GM18861 (cell line): ENCODE results near the gene KCTD21.

Source experiments
- ATAC-seq: cut with Tn5 transposase; IDR thresholded peaks from one replicate; pipeline ENCODE4 v1.9.1; 2021; ENCODE audit not compliant: unreplicated experiment

Gene KCTD21

DNA sequence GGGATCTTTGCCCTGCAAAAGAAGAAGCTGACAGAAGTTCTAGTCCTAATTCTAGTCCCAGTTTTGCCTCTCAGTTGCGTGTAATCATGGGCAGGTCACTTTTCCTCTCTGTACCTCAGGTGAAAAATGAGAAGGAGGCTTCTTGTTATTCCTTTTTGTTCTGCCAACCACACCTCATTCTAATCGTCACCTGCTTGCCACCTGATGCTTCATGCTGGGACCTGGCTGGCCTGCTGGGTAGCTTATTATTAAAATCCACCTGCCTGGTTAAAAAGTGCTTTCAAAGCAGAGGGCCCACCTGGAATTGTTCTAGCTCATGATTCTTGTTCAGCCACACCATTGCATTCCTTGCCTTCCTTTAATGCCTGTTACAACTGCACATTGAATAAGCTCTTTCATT is 40.6 kb downstream of the KCTD21 start:
- no peak for ATAC-seq

DNA sequence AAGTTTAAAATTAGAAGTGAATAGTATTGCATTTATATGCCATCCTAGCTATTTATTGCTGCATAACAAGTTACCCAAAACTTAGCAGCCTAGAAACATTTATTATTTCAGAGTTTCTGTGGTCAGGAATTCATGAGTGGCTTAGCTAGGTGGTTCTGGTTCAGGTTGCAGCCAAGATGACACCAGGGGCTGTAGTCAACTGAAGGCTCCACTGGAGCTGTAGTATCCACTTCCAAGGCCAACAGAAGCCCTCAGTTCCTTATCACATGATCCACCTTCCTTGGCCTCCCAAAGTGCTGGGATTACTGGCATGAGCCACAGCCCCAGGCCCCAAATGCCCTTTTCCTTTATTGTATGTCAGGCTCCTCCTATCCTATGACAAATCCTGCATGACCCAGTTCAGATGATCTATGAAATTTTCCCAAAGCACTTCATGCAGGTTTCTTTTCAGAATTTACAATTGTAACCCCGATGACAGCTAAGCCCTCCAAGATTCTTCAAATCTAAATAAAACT is 42.9 kb downstream of the KCTD21 start:
- no peak for ATAC-seq

DNA sequence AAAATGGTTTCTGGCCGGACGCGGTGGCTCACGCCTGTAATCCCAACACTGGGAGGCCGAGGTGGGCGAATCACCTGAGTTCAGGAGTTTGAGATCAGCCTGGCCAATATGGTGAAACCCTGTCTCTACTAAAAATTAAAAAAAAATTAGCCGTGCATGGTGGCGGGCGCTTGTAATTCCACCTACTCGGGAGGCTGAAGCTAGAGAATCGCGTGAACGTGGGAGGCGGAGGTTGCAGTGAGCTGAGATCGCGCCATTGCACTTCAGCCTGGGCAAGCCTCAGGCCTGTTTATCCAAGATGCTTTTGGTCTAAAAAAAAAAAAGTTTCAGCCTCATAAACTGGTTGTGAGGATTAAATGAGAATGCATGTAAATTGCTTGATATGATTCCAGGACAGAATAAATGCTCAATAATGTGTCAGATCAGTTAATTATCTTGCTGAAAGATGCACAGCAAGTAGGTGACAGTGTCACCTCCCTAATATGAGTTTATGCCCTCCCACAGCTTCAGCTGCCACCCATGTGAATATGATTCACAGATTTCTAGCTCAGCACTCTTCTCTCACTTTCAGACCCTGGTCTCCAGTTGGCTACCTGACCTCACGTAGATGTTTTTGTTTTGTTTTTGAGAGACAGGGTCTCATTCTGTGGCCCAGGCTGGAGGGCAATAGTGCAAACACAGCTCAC is 47.9 kb downstream of the KCTD21 start:
- no peak for ATAC-seq

DNA sequence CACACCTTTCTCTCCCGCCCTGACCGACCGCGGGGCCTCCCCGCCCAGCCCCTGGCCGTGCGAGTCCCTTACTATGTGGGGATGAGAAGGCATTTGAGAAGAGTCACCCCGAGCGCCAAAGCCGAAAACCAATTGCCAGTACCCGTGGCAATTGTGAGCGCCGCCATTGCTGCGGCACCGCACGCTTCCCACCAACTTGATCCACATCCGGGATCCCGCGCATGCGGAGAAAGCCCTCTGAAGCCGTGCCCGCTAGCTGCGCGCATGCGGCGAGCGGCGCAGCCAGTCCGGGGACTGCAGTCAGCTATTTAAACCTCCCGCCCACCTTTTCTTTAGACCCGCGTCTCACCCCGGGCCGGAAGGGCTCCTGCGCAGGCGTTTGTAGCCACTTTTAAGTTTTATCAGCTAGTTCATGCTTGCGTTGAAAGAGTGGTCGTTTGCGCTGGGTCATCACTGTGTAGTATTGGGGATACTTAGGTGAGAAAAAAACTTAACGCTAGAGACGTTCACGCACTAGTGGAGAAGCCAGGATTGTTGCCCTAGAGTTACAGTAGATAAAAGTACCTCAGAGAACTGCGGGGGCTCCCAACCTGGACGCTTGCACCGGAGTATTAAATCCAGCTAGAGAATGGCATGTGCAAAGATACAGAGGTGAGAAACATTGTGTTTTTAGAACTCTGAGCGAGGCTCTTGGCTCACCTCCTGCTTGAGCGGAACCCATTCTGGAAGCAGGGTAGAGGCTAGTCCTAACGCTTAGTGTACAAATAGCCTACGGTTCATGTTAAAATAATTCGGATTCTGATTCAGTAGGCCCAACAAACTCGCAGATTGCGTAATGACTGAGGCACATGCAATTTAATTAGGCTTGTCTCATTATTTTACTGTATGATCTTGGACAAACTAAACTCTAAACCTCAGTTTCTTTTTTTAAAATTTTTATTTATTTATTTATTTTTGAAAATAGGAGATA is 48.7 kb downstream of the KCTD21 start, which contains the start of gene ALG8:
Gene ALG8 (minus strand): TSS at position 205 of the 970 bp plus-strand sequence. CDS start 38 bp downstream, at position 167.
- peak; percentile 93 for ATAC-seq

DNA sequence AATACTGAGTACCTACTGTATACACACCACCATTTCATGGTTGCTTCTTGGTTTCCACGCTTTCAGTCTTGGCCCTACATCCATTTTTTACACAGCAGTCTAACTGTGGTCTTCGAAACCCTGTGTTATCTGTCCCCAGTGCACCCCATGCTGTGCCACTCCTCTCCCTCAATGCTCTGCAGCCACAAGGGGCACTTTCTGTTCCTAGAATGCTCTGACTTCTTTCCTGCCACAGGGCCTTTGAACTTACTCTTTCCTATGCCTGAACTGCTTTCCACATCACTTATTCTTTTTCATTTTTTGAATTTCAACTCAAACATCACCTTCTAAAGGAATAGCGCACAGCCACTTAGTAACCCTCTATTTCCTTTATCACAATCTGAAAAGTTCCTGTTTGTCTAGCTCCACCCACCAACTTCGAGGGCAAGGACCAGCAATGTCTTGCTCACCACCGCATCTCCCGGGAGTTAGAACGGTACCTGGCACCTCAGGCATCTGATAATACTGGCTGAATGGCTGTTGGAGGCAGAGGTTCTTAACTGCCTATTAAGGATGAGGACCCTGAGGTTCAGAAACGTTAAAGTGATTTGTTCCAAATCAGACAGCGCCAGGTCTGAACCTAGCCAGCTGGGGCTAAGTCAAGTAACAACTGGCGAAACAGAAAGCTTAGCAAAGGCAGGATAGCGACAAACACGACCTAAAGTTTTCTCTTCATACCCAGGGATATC is 49.6 kb downstream of the KCTD21 start:
- no peak for ATAC-seq

DNA sequence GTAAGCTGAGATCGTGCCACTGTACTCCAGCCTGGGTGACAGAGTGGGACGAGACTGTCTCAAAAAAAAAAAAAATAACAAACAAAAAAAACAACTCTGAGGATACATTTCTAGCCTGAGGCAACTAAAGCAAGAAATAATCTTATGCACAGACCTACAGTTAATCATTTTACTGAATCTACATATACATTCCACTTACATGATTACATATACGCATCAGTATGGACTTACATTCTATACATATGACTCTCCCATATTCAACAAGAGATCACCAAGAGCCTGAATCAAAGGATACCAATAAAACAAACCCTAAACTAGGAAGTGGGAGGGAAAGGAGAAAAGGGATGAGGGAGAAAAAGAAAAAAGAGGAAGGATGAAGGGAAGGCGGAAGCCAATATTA is 50.1 kb downstream of the KCTD21 start:
- ATAC-seq: no peak

DNA sequence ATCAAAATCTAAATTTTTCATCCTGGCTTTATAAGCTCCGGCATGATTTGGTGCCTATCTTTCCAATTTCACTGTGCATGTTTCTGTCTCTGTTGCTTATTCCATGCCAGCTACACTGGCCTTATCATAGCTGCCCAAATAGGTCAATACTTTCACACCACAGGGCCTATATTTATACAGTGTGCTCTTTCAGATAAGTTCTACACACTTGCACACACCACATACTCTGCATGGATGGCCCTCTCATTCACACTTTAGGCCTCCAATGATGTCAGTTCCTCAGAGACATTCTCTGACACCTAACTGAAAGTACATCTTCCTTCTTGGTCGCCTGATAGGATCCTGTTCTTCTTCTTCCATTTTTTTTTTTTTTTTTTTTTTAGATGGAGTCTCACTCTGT is 56.0 kb downstream of the KCTD21 start:
- ATAC-seq: no peak

DNA sequence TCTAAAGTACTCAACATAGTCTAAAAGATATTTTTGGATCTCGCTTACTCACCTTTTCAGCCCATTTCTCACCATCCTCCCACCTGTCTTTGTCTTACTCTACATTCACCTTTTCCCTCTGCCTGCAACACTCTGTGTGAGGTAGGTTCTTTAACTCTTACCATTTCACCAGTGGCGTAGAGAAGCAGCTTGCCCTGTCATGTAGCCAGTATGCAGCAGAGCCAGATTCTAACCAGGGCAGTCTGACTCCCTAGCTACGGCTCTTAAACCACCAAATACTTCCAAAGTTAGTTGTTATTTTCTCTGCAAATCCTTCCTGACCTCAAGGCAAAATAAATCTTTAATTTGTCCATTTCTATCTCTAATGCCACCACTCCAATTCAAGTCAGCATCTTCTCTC is 56.5 kb downstream of the KCTD21 start:
- no peak for ATAC-seq

DNA sequence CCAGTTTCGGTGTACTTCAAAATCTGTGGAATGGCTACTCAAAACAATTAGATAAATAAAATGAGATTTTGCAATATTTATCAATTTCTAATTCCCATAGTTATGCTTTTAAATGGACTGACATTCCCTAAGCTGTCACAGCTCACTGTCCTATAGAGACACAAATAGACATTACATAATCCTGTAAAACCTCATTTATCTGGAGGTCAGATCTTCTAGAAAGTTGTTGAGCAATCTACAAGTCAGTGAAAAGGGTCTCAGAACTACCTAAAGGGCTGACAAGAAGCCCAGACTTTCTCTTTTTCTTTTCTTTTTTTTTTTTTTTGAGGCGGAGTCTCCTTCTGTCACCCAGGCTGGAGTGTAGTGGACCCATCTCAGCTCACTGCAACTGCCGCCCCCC is 61.0 kb downstream of the KCTD21 start:
- no peak for ATAC-seq
